LHCN-M2 (cell line): ENCODE data around the gene RGS19. TPM values are rescaled to one million over a fixed set of nuclear protein-coding genes. Genes with fewer than 3 reads are reported as not detected.

Experiments
- DNase-seq: peaks from one replicate; pipeline ENCODE4 v3.0.0-alpha.2; 2012; ENCODE audit warnings: low read depth
- total RNA-seq: library from RNA; depleted of rRNA; stranded (reverse); fragments of >200 nt; gene quantifications from 2 replicates; pipeline ENCODE4 v1.2.3, GENCODE V29; 2014

RGS19 gene
- total RNA-seq, 1 experiment from 2014 or later: 26.9 TPM

- no peak for DNase-seq
These were observed 30.0 kb downstream of the RGS19 start, which contains the start of gene SOX18 for GRCh38 chr20:64049060-64049877. SOX18 (minus strand) TSS chr20:64049639; CDS start chr20:64049516, 123 bp downstream.

GRCh38 chr20:64048402-64049044 lies 30.8 kb downstream of the RGS19 start:
- DNase-seq: no peak

DNA sequence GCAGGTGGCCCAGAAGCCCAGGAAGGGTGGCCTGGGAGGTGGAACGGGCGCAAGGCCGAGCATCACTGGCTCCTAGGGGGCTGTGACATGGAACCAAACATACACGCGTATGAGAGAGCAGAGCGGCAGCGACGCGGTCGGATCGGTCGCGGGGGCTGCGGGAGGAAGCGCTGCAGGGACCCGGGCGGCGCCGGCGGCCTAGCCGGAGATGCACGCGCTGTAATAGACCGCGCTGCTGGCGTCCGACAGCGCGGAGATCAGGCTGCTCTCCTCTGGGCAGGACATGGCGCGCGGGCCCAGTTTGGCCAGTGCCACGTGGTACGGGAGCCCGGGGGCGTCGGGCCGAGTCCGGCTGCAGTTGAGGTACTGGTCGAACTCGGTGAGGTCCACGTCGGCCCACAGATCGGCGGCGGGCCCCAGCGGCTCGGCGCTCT lies 31.3 kb downstream of the RGS19 start:
- DNase-seq: no peak

GRCh38 chr20:64047046-64047389 lies 32.3 kb downstream of the RGS19 start:
- no peak for DNase-seq

GRCh38 chr20:64045346-64046011 lies 33.8 kb downstream of the RGS19 start:
- DNase-seq: no peak

GRCh38 chr20:64044484-64045247 lies 34.7 kb downstream of the RGS19 start:
- peak; percentile 46 for DNase-seq

DNA sequence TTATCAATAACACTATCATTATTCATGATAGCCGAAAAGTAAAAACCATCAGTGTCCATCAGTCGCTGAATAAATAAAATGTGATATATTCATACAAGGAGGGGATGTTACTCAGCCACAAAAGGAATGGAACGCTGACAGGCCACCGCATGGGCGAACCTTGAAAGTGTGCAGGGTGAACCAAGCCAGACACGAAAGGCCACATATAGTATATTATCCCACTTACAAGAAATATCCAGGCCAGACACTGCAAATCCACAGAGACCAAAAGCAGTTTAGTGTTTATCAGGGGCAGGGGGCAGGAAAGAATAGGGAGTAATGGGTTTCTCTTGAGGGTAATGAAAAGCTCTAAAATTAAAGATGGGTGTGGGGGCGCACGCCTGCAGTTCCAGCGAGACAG lies 35.5 kb downstream of the RGS19 start:
- DNase-seq: no peak

- DNase-seq: no peak
These were observed 37.1 kb downstream of the RGS19 start for GRCh38 chr20:64042054-64042781.

DNA sequence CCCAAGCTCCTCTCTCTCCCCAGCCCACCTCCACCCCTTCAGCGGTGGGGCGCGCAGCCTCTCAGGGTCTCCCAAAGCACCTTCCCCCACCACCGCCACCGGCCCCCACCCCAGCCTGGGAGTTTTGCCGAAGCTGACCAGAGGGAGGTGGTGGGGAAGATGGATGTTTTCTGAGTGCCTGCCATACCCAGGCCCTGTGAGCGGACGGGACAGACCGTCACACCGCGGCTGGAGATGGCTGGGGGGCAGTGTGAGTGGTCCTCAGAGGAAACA lies 37.6 kb downstream of the RGS19 start:
- no peak for DNase-seq

DNA sequence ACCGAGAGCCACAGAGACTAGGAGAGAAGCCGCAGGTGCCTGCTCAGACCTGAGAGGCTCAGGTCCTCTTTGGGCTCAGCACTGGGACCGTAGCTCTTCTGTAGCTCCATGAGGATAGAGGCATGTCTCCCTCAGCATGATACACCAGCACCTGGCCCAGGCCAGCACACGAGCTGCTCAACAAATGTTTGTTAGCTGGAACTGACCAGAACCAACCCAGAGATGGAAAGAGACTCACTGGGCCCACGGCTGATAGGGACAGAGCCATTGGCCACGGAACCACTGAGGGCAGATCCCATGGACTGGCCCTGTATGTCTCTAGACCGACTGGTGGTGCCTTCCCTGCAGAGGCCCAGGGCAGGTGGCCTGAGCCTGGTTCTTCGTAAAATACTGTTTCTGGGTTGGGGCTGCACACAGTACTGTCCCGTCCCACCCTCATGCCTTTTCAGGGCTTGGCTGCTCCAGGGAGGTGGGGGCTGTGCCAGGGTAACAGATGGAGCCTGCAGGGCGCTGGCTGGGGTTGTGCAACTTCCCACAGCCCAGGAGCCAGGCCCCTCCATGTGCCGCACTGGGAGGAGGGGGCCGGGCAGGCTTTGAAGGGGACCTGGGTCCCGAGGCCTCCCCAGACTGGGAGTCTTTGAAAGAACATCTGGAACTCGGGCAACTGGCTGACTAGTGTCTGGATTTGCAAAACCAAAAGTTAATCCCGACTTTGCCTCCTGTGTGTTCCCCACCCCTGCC lies 38.1 kb downstream of the RGS19 start:
- no peak for DNase-seq

- no peak for DNase-seq
These were observed 38.9 kb downstream of the RGS19 start for GRCh38 chr20:64040231-64041039.

DNA sequence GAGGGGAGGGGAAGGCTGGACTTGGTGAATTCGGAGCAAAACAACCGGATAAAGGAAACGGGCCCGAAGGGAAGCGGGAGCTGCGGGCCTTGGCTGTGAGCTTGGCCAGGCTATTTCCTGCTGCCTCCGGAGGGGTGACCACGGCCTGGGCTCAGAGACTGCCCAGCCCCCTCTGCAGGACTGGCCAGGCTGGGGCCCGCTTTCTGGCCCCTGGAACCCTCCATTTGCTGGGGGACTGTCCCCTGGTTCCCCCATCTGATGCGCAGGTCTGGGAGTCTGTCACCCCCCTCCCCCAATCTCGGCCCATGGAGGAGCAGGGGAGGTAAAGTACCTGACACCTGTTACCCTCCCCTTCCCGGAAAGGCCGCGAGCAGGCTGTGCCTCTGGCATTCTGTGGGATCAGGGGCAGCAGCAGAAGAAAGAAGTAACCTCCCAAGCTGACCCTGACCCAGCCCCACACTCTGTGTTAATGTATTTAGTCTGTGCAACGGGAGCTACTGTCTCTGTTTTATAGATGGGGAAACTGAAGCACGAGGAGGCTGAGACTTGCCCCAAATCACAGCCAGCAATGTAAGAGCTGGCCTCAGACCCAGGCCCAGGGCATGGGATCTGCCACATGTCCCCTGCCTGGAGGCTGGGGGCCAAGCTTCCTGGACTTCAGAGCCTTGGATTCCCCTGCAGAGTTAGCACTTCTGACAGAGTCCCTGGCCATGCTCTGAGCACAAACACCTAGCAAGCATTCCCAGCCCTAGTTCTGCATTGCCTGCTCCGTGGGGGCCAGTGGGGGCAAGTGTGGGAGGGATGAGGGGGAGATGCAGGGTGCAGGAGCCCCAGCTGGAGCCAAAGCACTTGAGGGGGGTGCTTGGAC lies 39.8 kb downstream of the RGS19 start:
- DNase-seq: no peak

- DNase-seq: peak; percentile 28
These were observed 40.6 kb downstream of the RGS19 start for GRCh38 chr20:64038565-64039292.

GRCh38 chr20:64038224-64038564 lies 41.1 kb downstream of the RGS19 start:
- no peak for DNase-seq

DNA sequence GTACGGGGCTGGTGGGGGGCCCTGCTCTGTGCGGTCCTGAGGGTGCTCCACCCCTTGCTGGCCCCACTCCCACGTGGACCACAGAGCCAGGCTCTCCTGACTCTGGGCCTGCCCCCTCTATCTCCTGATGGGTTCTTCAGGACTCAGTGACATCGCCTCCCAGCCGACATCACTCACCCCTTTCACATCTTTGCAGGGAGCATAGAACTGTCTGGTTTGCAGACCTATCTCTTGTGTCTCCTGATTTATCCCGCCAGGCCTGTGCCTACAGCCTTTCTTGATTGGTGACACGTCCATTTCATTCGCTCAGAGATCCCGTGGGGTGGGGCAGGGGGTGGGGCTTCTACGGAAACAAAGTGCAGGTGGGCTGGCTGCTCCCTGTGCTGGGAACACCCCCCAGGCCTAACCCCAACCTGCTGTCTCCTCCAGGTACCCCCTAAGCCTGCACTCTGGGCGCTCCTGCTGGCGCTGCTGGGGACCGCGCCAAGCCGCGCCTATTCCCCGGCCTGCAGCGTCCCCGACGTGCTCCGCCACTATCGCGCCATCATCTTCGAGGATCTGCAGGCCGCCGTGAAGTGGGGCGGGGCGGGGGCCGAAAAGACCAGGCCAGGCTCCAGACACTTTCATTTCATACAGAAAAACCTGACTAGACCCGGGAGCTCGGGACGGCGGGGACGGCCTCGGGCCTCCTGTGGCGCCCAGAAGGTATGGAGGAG lies 41.7 kb downstream of the RGS19 start:
- no peak for DNase-seq

- no peak for DNase-seq
These were observed 42.2 kb downstream of the RGS19 start for GRCh38 chr20:64037199-64037497.

- DNase-seq: peak; percentile 44
These were observed 42.7 kb downstream of the RGS19 start for GRCh38 chr20:64036346-64037198.
